ENCODE results near the gene GIGYF2.
"Not testable (repeated sequence)": the region's sequence is repeated elsewhere in the genome, so short reads cannot be mapped to it uniquely, and the experiment has no call there.

The GIGYF2 gene

GRCh38 chr2:232816657-232817056 is 119.5 kb downstream of the GIGYF2 start:
- DNase-seq (ENCODE audit: low spot score), result no peak

DNA sequence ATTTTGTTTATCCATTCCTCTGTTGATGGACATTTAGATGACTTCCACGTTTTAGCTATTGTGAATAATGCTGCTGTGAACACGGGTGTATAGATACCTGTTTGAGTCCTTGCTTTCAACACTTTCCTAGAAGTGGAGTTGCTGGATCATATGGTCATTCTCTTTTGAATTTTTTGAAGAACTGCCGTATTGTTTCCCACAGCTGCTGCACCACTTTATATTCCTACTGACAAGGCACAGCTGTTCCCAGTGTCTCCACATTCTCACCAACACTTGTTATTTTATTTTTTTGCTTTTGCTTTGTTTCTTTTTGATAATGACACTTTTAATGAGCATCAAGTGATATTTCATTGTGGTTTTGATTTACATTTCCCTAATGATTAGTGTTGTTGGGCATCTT is 120.6 kb downstream of the GIGYF2 start:
- DNase-seq (ENCODE audit: low spot score), result no peak

- DNase-seq (ENCODE audit: low spot score), result no peak
Measured at GRCh38 chr2:232829988-232830387, 132.9 kb downstream of the GIGYF2 start.

GRCh38 chr2:232831496-232831895 is 134.4 kb downstream of the GIGYF2 start:
- DNase-seq (ENCODE audit: low spot score), result no peak

GRCh38 chr2:232833830-232834229 is 136.7 kb downstream of the GIGYF2 start:
- no peak for DNase-seq (ENCODE audit: low spot score)

- DNase-seq (ENCODE audit: low spot score), result no peak
Measured at GRCh38 chr2:232835687-232836208, 138.6 kb downstream of the GIGYF2 start.

DNA sequence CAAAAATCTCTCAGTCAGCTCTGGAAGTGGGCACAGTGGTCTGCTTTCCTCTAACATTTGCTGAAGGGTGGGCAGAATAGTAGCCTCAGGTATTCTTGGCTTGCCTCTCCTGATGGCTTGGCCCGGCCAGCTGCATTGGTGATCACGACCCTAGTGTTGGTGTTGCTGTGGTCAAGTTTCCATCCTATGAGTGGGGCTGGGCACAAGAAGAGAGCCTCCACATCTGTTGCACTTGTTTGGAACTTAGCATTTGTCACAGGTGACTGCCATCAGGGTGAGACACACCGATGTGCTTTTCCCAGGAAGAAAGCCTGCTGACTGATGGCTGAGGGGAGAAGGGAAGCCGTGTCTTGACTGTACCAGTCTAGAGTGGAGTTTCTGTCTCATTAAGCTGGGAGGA is 139.8 kb downstream of the GIGYF2 start:
- DNase-seq (ENCODE audit: low spot score), result no peak

GRCh38 chr2:232838406-232838874 is 141.3 kb downstream of the GIGYF2 start:
- no peak for DNase-seq (ENCODE audit: low spot score)

DNA sequence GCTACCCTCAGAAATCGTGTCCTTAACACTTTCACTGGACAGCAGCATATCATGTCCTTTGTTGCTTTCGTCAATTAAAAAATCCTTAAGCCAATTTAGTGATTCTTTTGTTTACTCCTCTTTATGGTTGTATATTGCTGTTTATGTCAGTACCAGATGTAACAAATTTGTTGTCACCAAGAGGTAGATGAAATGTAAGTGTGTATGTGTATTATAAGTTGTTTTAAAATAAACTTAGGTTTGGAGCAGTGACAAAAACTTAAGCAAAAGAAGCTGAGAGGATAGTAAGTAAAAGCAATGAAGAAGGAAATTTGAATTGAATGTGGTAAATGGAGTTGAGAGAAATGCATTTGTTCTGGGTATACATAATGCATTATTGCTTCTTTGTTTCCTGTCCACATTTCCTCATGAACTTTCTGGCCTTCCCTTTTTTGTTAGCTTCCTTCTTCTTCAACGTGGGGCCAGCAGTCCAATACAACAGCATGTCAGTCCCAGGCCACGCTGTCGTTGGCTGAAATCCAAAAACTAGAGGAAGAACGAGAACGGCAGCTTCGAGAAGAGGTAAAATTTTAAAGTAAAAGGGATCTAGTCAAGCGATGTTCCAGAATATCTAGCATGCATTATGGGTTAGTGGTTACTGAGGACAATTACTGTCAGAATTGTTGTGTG is 142.4 kb downstream of the GIGYF2 start:
- DNase-seq (ENCODE audit: low spot score), result no peak

DNA sequence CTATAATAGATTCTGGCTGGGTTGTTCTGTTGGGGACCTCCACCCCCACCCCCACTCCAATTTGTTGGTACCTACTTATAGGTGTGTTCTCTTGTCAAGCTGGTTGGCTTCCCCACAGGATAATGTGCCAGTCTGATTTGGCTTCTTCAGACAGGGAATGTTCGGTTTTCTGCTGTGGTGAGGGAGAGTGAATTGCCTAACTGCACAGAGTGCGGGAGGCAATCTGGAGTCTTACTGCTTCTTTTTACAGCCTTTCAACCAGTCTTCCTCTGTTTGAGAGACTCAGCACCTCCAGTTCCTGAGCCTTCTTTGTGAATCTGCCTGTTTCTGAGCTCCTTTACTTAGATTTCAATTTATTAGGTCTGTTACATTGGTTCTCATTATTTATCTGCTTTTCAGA is 145.6 kb downstream of the GIGYF2 start:
- no peak for DNase-seq (ENCODE audit: low spot score)

GRCh38 chr2:232843834-232844233 is 146.7 kb downstream of the GIGYF2 start:
- DNase-seq (ENCODE audit: low spot score), result no peak

DNA sequence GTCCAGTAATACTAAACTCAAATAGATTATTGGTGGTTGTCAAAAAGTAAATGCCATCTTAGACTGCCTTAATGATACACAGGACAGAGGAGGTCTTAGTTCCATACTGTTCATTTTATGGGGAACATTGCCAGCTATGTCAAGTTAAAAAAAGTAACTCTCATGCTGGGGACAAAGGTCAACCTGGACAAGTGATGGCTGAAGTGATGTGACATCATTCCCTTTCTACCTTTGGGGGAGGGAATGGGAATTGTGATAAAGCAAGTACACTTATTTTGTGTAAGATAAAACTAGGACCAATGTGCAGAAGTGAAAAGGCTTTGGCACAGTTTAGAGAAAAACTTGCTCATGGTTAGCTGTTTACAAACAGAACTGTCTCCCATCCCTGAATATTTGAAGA is 148.9 kb downstream of the GIGYF2 start:
- DNase-seq (ENCODE audit: low spot score), result no peak

DNA sequence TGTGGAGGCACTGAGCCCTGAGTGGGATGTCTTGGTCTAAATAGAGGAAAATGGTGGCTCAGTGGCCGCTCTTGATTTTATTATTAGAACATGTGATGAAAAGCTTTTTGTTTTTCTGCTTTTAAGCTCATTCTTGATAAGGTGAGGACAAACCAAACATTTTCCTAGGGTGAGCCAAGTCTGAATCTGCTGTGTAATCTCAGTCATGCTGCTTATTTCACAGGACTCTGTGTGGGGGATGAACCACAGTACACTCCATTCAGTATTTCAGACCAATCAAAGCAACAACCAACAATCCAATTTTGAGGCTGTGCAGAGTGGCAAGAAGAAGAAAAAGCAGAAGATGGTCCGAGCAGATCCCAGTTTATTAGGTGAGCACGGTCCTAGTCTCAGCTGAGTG is 152.9 kb downstream of the GIGYF2 start:
- no peak for DNase-seq (ENCODE audit: low spot score)

GRCh38 chr2:232852081-232852480 is 154.9 kb downstream of the GIGYF2 start:
- DNase-seq (ENCODE audit: low spot score), result not testable (repeated sequence)

- no peak for DNase-seq (ENCODE audit: low spot score)
Measured at GRCh38 chr2:232852676-232853075, 155.5 kb downstream of the GIGYF2 start.

GRCh38 chr2:232854082-232854481 is 157.0 kb downstream of the GIGYF2 start:
- DNase-seq (ENCODE audit: low spot score), result no peak

DNA sequence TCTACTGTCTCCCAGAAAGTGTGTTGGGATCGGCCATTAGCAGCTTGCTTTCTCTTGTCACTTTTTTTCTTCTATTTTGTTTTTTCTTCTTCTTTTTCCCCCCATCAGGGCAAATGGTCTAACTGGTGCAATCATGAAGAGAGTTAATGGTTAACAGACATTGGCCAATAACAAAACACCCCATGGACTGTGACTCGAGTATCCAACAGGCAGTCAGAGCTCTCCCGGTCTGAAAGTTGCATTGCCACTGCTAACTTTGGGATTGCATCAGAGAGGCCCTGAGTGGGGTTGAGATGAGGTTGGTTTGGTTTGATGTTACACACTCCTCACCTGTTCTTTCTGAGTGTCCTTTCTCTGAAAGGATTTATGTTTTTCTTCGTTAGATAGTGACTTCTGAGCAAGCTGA is 160.0 kb downstream of the GIGYF2 start:
- no peak for DNase-seq (ENCODE audit: low spot score)

DNA sequence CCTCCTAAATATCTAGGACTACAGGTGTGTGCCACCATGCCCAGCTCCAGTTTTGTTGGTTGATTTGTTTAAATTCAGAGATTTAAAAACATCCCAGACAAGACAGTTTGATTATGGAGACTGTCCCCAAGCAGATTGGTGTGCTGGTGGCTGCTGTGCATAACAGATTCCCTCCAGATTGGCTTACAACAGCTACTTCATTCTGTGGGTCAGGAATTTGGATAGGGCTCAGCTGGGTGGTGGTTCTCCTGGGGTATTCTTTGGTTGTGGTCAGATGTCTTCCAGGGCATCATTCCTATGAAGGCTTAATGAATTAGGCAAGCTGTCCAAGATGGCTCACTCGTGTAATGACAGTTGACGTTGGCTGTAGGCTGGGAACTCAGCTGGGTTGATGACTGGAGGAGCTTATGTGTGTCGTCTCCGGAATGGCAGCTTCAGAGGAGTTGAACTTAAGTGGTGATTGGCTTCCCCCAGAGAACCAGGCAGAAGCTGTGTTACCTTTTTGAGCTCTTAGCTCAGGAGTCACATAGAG is 162.3 kb downstream of the GIGYF2 start:
- no peak for DNase-seq (ENCODE audit: low spot score)

- no peak for DNase-seq (ENCODE audit: low spot score)
Measured at GRCh38 chr2:232860593-232861241, 163.6 kb downstream of the GIGYF2 start.

- no peak for DNase-seq (ENCODE audit: low spot score)
Measured at GRCh38 chr2:232861353-232861752, 164.2 kb downstream of the GIGYF2 start.

DNA sequence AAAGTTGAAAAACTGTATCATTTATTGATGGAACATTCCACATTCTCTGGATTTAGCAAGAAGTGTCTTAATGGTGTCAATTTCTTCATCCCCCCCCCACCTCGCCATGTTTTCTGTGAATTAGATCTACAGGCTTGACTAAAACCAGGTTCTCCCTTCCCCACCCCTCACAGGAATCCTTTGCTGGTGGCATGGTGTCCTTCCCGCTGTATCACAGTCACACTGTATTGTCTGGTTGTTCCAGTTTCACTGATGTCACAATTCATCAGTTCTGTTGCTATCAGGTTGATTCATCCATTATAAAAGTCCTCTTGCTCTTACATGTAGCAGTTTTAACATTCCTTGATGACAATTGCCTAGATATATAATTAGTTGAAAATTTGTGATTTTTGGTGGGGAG is 166.9 kb downstream of the GIGYF2 start:
- no peak for DNase-seq (ENCODE audit: low spot score)

DNA sequence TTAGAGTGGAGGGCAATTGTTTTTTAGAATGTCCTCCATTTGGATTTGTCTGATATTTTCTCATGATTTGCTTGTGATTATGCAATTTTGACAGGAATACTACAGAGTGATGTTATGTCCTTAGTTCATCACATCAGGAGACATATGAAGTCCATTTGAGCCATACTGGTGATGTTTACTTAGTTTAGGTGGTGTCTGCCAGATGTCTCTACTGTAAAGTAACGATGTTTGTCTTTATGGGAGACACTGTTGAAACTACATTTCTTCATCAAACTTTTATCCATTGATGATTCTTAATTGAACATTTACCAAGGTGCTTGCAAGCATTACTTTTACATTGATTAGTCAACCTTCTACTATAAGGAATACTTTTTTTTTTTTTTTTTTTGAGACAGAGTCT is 168.0 kb downstream of the GIGYF2 start:
- no peak for DNase-seq (ENCODE audit: low spot score)

DNA sequence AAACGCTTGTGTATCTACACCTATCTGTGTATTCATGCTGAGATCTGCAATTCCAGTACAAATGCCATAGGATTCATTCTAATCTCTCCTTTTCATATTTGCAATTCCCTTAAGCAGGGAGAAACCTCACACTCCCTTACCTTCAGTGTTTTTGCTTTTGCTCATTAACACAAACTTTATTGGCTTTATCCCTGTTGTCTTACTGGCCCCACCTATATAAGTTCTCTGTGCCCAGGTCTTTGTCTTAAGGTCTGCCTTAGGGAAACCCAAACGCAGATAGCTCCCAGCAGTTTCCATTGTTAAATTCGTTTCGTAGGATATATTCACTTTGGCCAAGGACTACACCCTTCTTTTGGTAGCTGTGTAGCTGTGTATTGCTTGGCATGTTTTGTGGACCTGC is 169.0 kb downstream of the GIGYF2 start:
- DNase-seq (ENCODE audit: low spot score), result no peak

Data from ecto neural progenitor cell (in vitro differentiated cells).